GM15510 (cell line): Measurements from ENCODE around the gene SLC16A12.

Experiments
- POLR2A ChIP-seq: IDR thresholded peaks from 3 replicates; pipeline ENCODE4 v1.6.1; 2011; ENCODE audit warnings: borderline replicate concordance; ENCODE audit not compliant: insufficient read length; ENCODE audit errors: extremely low read depth

The SLC16A12 gene

DNA sequence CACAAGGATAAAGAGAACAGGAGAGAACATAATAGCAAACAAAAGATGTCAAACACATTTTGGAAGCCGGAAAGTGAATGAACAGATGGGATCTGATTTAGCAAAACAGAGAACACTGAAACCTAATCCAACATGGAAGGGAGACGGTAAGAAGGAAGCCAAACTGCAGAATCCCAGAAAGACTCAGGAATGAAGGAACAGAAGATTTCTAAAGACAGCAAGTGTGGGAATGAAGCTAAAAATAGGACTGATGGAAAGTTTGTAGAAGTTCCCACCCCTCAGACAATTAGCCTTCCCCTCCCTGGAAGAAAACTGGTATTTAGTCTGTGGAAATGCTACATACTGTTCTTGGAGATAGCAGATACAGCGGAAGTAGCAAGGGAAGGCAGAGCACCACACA lies 40.8 kb downstream of the SLC16A12 start:
- TF ChIP-seq POLR2A = no peak

DNA sequence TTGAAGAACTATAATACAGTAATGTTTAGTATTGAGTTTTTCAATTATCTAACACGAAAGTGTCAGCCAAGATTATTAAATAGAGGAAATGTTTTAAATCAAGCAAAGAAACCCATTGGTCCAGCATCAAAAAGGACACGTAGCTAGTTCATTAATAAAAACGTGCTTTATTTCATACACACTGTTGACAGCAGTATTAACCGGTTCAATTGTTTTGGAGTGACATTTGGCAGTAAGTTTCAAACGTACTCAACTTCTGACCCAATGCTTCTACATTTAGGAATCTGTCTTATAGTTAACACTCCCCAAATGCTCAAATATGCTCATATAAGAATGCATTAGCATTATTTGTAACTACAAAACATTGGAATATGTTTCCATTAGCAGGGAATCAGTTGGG lies 41.3 kb downstream of the SLC16A12 start:
- TF ChIP-seq POLR2A = no peak

DNA sequence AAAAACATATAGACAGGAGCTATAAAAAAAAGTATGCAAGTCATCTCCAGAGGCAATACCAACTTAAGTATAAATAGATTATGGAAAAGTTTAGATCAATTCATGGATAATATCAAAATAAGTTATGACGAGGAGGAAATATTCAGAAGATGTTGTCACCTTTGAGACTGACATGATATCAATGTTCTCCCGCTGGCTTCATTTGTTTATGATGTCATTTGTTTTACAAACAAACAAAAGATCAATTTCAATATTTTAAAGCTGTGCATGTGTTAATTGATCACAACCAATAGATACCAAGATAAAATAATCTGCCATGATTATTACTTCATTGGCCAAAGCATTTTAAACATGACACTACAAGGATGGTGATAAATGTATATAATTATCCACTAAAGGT lies 43.5 kb downstream of the SLC16A12 start:
- no peak for TF ChIP-seq POLR2A

DNA sequence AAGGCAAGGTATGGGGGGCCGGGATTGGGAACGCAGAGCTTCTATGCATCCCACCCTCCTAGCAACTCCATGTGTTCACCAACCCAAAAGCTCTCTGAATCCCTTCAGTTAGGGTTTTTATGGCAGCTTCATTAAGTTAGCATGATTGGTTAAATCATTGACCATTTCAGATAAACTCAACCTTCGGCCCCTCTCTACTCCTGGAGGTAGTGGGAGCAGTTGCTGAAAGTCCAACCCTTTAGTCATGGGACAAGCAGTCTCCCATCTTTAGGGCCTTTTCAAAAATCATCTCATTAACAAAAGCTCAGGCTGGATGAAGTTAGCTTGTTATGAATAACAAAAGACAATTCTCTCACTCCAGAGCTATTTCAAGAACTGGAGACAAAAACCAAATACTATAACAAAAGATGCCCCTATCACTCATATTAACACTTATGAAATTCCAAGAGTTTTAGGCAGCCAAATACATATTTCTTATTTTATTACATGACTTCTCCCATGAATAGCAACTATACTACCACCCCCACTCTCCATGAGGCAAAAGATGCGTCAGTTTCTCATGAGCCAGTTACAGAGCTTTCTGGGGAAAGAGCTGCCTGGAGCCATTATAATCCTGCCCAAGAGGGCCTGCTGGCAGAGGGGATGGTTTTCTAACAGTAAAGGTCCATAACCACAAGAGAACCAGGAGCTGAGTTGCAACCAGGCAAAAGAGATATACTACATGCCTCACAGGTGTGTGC lies 44.6 kb downstream of the SLC16A12 start:
- TF ChIP-seq POLR2A = no peak

DNA sequence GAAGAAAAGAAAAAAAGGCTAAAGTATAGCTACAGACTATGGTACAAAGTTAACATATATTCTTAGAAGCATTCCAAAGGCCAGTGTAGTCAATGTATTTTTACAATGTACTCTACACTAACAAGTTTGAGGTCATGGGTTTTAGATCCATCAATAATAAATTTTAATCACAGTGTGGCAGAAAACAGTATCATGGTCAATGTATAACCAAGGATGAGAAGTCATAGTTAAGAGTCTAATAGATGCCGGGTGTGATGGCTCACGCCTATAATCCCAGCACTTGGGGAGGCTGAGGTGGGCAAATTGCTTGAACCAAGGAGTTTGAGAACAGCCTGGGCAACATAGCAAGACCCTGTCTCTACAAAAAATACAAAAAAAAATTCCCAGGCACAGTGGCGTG lies 53.1 kb downstream of the SLC16A12 start:
- TF ChIP-seq POLR2A = no peak

DNA sequence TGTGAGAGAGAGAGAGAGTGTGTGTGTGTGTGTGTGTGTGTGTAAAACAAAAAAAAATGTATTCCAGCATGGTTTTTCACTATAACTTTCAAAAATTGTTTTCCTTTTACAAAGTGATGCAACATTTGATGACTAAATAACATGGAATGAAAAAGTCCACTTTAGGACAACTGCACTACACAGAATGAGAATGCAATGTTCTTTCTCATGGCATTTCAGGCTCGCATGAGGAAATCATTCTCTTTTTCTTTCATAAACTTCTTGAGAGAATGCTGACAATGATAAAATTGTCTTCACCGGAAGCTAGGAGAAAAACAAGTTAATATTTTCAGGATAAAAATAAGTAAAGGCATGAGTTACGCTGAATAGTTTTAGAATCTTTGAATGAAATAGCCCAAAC lies 53.7 kb downstream of the SLC16A12 start:
- no peak for TF ChIP-seq POLR2A

DNA sequence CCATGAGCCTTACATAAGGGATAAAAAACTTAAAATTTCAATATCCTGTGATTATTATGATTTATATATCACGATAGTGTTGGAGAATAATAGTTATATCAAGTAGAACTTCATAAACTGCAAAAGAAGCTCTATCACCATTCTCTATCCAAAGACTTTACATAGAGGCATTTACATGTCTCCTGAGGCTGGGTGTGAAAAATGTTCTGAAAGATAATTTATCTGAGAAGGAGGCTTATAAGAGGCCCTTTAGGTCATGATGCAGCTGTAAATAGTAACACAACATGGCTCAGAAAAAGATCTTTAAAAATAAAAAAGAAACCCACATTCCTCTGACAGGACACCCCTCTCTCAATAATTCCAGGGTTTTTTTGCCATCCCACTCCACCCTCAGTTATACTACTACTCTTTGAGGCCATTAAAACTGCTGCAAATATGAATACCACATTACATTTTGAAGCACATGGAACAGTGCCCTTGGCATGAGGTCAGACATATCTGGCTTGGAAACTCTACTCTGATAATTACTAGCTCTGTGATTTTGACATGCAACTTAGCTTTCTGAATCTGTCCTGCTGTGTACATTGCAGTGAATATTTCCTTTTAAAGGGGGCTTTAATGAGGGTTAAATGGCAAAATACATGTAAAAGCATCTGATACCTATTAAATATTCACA lies 55.5 kb downstream of the SLC16A12 start:
- TF ChIP-seq POLR2A = no peak

DNA sequence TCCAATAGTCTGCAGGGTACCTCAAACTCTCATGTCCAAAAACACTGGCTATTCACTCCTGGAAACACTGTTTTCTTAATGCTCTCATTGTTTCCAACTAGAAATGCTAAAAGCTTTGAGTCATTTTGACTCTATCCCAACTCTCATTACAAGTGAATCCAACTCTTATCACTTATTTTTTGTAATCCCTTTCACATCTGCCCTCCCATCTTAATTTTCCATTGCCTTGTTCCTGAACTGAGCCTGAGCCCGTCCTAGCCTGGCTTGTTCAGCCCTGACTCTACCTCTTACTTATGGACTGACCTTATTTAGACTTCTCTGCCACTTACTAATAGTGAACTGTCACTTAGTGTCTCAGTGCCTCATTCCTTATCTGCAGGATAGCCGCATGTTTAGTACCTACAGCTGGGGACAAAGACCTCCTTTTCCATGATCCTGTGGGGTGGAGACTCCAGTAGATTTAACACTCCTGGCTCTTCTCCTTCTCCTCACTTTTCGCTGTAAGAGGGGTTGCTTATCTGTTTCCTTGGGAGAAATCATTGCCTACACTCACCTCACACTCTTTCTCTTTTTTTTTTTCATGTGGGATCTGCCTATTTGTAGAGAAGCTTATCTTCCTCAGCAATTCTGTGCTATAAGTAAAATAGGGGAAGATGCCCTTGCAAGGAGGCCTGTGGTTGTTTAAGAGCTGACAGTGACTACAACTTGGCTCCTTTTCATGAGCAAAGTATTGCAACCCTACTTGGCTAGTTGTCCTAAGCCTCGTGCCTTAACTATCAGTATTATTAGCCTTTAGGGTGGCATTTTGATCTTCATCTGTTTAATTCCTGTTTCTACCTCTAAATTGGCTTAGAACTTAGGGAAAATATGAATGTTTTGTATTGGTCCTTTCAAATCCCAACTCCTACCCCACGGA lies 56.4 kb downstream of the SLC16A12 start:
- TF ChIP-seq POLR2A = no peak

DNA sequence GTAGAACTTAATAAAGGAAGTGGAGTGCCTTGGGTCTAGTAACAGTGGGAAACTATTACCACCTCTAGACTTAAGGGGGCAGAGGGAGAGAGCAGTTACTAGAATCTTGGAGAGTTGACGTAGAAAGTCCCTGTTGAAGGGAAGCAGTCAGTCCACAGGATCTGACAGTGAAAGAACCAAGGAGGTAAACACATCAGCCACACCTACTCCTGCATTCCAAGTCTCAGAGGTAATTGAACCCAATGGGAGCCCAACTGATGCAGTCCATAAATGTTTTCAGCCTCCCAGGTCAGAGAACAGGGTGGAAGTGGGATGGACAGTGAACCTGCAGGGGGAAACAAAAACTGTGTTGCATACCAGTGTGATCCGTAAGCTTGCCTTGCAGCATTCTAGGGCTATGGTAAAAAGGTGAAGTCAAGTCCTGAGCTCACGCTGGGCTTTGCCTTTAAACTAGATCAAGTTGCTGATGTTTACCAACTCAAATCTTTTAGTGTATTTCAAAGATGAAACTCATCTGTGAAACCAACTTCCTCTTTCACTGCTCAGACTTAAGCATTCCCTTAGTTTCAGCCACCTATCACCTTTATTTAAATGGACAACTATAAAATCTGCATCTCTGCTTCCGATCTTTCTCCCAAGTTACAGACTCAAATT lies 57.2 kb downstream of the SLC16A12 start:
- TF ChIP-seq POLR2A = no peak

DNA sequence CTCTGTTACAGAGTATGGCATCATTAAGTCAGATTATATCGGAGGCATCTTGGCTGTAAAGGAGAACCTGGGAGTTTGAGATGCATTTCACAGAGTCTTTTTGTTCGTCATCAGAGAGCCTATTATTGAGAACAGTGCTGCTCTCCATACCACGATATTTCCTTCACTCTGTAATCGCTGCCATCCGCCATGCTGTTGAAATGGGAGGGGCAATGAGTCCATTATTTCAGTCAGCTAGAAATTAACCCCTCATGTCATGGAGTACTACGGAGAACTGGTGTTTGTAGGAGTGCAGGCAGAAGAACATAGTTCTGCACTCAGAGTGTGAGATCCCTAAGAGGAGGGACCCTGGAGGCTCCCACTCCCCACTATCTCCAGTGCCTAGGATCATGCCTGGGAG lies 59.2 kb downstream of the SLC16A12 start:
- no peak for TF ChIP-seq POLR2A

DNA sequence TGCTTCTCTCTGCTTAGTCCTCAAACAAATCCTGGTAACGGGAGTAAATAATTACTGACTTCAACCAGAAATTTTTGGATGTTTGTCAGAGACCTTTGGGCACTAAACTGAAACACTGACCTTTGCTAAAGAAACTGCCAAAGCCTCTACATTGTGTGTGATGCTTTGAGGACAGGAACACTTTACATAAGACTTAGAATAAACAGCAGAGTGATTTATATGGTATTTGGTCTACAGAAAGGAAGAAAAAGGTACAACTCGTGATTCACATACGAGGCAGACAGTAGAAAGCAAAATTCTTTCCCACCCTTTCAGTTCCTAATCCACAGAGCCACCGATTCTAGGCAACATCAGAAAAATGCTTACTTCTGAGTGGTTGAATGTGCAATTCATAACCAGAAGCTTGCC lies 59.8 kb downstream of the SLC16A12 start:
- TF ChIP-seq POLR2A = no peak

DNA sequence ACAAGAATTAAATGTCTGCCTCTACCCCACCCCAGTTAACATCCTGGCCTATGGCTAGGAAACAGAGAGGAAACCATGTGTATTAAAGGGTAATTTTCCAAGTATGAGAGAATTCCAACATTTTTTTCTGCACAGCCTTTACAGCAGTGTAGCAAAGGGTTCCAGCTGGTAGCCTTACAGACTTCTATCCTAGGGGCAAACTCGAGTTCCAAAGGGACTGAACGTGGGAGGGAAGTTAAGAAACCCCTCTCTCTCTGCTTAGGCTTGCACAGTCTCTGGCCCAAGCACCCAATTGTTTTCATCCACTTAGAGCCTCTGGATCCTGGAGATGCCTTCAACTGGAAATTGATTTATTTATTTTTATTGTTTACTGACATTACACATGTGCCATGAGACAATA lies 60.3 kb downstream of the SLC16A12 start:
- TF ChIP-seq POLR2A = no peak

DNA sequence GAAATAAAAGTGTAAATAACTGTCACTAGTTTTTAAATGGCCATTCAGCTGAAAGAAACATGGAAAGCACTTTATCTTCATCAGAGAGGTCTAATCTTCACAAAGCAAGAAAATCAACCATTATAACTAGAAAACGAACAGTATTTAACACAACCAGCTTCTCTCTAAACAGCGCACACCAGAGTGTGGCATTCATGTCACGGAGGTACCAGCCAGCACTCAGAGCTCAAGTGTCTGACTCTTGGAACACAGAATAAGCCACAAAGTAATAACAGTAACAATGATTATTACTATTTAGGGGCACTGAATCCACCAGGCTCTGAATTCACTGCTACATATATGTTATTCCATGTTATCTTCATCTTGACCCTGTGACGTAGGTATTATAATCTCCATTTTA lies 60.9 kb downstream of the SLC16A12 start:
- no peak for TF ChIP-seq POLR2A

DNA sequence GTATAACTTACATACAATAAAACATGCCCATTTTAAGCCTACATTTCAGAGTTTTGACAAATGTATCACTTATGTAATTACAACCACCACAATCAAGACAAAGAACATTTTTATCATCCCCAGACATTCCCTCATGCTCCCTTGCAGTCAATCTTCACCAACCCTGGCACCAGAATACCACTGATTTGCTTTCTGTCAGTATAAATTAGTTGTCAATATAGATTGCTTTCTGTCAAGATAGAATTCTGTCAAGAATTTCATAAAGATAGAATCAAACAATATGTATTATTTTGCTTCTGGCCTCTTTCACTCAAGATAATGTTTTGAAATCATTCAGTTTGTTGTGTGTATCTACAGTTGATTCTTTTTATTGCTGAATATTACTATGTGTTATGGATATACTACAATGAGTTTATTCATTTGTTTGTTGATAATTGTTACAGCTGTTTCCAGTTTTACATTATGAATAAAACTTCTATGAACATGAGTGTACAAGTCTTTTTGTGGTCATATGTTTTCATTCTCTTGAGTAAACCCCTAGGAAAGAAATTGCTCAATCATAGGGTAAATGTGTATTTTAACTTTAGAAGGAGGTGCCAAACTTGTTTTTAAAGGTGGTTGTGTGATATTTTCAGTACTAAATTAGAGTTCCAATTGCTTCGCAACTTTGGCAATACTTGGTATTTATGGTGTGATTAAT lies 64.1 kb downstream of the SLC16A12 start:
- TF ChIP-seq POLR2A = no peak
